GM21528 (cell line): ENCODE measurements around the gene FAM53A.

Source experiments
- ATAC-seq: cut with Tn5 transposase; IDR thresholded peaks from one replicate; pipeline ENCODE4 v1.9.1; 2021; ENCODE audit warnings: mild to moderate bottlenecking, moderate library complexity; ENCODE audit not compliant: unreplicated experiment, low FRiP score

Gene FAM53A

GRCh38 chr4:1663549-1663948 is 20.6 kb downstream of the FAM53A start:
- no peak for ATAC-seq

- no peak for ATAC-seq
Measured at GRCh38 chr4:1661695-1662094, 22.4 kb downstream of the FAM53A start.

- no peak for ATAC-seq
Measured at GRCh38 chr4:1660948-1661677, 23.0 kb downstream of the FAM53A start.

GRCh38 chr4:1659104-1660043 is 24.7 kb downstream of the FAM53A start:
- ATAC-seq, result no peak

- no peak for ATAC-seq
Measured at GRCh38 chr4:1658581-1658980, 25.5 kb downstream of the FAM53A start.

GRCh38 chr4:1658146-1658545 is 26.0 kb downstream of the FAM53A start:
- no peak for ATAC-seq

GRCh38 chr4:1656986-1657385 is 27.1 kb downstream of the FAM53A start:
- ATAC-seq, result no peak

GRCh38 chr4:1656132-1656531 is 28.0 kb downstream of the FAM53A start:
- ATAC-seq, result no peak

GRCh38 chr4:1655676-1656075 is 28.4 kb downstream of the FAM53A start:
- no peak for ATAC-seq

- ATAC-seq, result no peak
Measured at GRCh38 chr4:1655081-1655480, 29.0 kb downstream of the FAM53A start.

- no peak for ATAC-seq
Measured at GRCh38 chr4:1654216-1654955, 29.7 kb downstream of the FAM53A start.

GRCh38 chr4:1653776-1654175 is 30.3 kb downstream of the FAM53A start:
- no peak for ATAC-seq

GRCh38 chr4:1652088-1652487 is 32.0 kb downstream of the FAM53A start:
- no peak for ATAC-seq

GRCh38 chr4:1651609-1652008 is 32.5 kb downstream of the FAM53A start:
- no peak for ATAC-seq

- no peak for ATAC-seq
Measured at GRCh38 chr4:1648962-1649361, 35.2 kb downstream of the FAM53A start.

- no peak for ATAC-seq
Measured at GRCh38 chr4:1647432-1647831, 36.7 kb downstream of the FAM53A start.

GRCh38 chr4:1646690-1647089 is 37.4 kb downstream of the FAM53A start:
- ATAC-seq, result no peak

GRCh38 chr4:1644891-1645657 is 39.0 kb downstream of the FAM53A start:
- ATAC-seq, result no peak

- ATAC-seq, result no peak
Measured at GRCh38 chr4:1643971-1644735, 40.0 kb downstream of the FAM53A start.
